ENCODE measurements around the gene PSMD13. TPM values are rescaled to one million over a fixed set of nuclear protein-coding genes. Genes with fewer than 3 reads are reported as not detected.
A peak's percentile ranks its signal among the peaks of the same experiment; 100 is the strongest.

PSMD13 gene
- total and polyA plus RNA-seq, 2 of the 13 experiments (the other 11 are each of a cell fraction or from before 2014, with no cell fraction given): 83.0 to 117 TPM

DNA sequence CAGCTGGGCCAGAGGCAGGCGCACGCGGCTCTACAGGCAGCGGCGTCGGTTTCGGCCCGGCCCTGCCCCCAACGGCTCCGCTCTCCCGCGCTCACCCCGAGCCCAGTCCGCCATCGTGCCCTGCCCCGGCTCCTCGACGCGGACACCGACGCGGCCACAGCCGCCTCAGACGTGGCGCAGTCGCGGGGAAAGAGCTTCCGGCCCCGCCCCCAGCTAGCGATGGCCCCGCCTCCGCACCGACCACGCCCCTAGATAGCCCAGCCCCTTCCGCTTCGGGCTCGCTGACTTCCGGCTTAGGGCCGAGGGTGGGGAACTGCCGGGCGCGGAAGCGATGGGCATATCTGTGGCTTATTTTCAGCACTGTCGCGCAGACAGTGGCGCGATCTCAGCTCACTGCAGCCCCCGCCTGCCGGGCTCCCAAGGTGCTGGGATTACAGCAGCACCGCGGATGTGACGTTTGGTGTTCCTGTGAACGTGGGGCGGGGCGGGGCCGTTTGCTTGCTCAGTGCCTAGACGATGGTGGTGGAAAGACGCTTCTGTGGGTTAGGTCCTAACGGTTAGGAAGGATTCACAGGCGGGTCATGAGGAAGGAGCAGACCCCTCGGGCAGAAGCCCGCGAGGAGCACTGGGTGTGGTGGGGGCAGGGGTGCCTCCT lies 29.4 kb upstream of the PSMD13 start, which contains the start of the genes BET1L and RIC8A (continued):
- TF ChIP-seq ZSCAN5A (CRISPR knock-in tag; IDR thresholded peaks at IDR 0.05; ENCODE audit: borderline replicate concordance) (0 out of 2 replicates have a peak, but pooled peaks have one; percentile 46), PAWR (CRISPR knock-in tag; IDR thresholded peaks at IDR 0.05; ENCODE audit: borderline replicate concordance) (no peak), YEATS4 (CRISPR knock-in tag; IDR thresholded peaks at IDR 0.05; ENCODE audit: borderline replicate concordance) (peak; percentile 96), ZBTB38 (CRISPR knock-in tag; IDR thresholded peaks at IDR 0.05) (peak; percentile 87), MED8 (CRISPR knock-in tag; IDR thresholded peaks at IDR 0.05; ENCODE audit: insufficient replicate concordance) (peak; percentile 68), SP4 (CRISPR knock-in tag; IDR thresholded peaks at IDR 0.05) (peak; percentile 99), RFX1 (IDR thresholded peaks at IDR 0.05) (no peak), ZNF782 (CRISPR knock-in tag; IDR thresholded peaks at IDR 0.05; ENCODE audit: borderline replicate concordance) (peak; percentile 51; the same call in 1 of the 2 replicates), RAD51 (IDR thresholded peaks at IDR 0.05; ENCODE audit: borderline replicate concordance) (no peak), FOXP1 (IDR thresholded peaks at IDR 0.05) (no peak), FOXP1 (CRISPR knock-in tag; IDR thresholded peaks at IDR 0.05) (no peak), ATF2 (CRISPR knock-in tag; IDR thresholded peaks at IDR 0.05) (peak; percentile 12; the same call in 1 of the 2 replicates), DMTF1 (CRISPR knock-in tag; IDR thresholded peaks at IDR 0.05) (no peak), FOXA1 (IDR thresholded peaks at IDR 0.05) (no peak), FOXA1 (CRISPR knock-in tag; IDR thresholded peaks at IDR 0.05) (peak; percentile 3; the same call in 1 of the 2 replicates), SKI (IDR thresholded peaks at IDR 0.05; ENCODE audit: partially characterized antibody) (peak; percentile 45), ZBTB2 (CRISPR knock-in tag; IDR thresholded peaks at IDR 0.05; ENCODE audit: low read depth) (peak; percentile 66; the same call in 1 of the 2 replicates), ZZZ3 (CRISPR knock-in tag; IDR thresholded peaks at IDR 0.05; ENCODE audit: borderline replicate concordance) (peak; percentile 78; the same call in 1 of the 2 replicates)
- TF ChIP-seq, protein P1, sequence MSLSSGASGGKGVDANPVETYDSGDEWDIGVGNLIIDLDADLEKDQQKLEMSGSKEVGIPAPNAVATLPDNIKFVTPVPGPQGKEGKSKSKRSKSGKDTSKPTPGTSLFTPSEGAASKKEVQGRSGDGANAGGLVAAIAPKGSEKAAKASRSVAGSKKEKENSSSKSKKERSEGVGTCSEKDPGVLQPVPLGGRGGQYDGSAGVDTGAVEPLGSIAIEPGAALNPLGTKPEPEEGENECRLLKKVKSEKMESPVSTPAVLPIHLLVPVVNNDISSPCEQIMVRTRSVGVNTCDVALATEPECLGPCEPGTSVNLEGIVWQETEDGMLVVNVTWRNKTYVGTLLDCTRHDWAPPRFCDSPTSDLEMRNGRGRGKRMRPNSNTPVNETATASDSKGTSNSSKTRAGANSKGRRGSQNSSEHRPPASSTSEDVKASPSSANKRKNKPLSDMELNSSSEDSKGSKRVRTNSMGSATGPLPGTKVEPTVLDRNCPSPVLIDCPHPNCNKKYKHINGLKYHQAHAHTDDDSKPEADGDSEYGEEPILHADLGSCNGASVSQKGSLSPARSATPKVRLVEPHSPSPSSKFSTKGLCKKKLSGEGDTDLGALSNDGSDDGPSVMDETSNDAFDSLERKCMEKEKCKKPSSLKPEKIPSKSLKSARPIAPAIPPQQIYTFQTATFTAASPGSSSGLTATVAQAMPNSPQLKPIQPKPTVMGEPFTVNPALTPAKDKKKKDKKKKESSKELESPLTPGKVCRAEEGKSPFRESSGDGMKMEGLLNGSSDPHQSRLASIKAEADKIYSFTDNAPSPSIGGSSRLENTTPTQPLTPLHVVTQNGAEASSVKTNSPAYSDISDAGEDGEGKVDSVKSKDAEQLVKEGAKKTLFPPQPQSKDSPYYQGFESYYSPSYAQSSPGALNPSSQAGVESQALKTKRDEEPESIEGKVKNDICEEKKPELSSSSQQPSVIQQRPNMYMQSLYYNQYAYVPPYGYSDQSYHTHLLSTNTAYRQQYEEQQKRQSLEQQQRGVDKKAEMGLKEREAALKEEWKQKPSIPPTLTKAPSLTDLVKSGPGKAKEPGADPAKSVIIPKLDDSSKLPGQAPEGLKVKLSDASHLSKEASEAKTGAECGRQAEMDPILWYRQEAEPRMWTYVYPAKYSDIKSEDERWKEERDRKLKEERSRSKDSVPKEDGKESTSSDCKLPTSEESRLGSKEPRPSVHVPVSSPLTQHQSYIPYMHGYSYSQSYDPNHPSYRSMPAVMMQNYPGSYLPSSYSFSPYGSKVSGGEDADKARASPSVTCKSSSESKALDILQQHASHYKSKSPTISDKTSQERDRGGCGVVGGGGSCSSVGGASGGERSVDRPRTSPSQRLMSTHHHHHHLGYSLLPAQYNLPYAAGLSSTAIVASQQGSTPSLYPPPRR (CRISPR knock-in tag; IDR thresholded peaks at IDR 0.05; ENCODE audit: borderline replicate concordance): peak; percentile 14; the same call in 1 of the 2 replicates

All from HepG2 (cell line).